ENCODE data around the gene OTOP3.

OTOP3 gene

DNA sequence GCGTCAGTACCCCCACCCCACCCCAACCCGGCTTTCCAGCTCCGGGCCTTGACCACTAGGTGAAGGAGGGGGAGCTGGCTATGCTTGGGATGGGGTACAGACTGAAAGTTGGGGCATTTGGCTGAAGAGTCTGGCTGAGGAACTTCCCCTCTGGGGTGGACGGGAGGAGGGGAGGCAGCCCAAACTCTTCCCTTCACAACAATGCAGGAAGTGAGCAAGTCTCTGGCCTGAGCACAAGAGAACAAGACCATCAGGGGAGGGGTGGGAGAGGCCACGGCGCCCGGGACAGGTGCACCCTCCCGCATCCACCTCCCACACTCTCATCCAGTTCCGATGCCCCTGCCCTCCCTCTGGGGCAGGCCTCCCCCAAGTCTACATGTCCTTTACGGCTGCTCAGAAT, 18.3 kb upstream of the OTOP3 start:
- DNase-seq (ENCODE audit: low read depth in 3 of 3), result no peak

GRCh38 chr17:74918906-74919305, 16.8 kb upstream of the OTOP3 start:
- no peak for DNase-seq (ENCODE audit: low read depth in 3 of 3)

DNA sequence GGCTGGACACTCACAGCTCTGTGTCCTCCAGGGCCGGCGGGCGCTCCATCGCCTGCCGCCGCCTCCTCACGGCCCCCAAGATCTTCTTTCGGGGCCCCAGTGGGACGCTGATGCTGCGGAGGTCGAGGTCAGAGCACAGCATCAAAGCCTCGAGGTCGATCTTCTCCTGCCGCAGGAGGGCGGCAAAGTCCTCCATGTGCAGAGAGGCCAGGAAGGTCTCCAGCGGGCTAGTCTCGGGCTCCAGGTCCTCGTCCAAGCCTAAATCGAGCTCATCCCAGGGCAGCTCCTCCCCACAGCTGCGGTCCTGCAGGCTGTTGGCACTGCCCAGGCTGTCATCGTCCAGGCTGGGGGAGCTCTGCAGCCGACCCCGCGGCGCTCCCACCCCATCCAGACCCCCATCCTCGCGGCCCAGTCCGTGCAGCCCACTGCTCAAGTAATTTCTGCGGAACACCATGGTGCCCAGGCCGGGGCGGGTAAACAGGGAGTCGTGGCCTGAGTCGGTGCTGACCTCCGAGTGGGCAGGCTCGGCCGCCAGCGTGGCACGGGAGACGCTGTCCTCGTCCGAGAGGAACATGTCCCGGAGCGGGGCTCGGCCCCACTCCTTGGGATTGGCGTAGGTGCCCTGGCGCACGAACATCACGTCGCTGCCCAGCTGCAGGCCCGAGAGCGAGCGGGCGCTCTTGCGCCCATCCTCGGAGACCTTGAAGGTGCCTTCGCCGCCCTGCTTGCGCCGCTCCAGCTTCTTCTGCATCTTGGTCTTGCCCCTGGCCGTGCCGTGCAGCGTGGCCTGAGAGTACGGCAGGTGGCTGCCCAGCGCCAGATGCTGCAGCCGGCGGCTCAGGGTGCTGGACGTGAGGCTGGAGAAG, 16.0 kb upstream of the OTOP3 start:
- DNase-seq (ENCODE audit: low read depth in 3 of 3), result no peak

DNA sequence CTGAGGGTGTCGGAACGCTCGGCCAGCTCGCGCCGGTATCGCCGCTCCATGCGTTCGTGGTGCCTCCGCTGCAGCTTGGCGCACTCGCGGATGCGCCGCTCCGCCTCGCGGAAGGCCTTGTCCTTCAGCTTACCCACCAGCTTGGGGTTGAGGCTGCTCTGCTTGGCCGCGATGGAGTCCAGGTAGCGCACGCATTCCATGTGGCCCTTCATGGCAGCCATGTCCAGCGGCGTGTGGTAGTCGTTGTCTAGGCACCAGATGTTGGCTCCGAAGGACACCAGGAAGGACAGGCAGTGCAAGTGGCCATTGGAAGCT, 15.4 kb upstream of the OTOP3 start:
- no peak for DNase-seq (ENCODE audit: low read depth in 3 of 3)

DNA sequence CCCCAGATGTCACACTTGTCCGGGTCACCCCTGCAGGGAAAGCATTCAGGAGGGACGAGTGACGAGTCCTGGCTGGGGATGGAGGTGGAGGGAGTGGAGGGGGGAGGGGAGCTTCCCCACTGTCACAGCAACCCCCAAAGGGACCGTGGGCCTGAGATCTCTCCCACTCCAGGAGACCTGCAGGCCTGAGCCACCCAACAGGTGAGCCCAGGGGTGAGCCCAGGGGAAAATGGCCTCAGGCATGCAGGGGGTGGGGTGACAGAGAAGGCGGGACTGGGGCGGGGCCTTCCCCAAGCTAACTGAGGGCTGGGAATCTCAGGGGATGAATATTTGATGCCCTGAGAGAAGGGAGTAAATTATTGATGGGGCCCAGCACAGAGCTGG, 15.1 kb upstream of the OTOP3 start:
- no peak for DNase-seq (ENCODE audit: low read depth in 3 of 3)

DNA sequence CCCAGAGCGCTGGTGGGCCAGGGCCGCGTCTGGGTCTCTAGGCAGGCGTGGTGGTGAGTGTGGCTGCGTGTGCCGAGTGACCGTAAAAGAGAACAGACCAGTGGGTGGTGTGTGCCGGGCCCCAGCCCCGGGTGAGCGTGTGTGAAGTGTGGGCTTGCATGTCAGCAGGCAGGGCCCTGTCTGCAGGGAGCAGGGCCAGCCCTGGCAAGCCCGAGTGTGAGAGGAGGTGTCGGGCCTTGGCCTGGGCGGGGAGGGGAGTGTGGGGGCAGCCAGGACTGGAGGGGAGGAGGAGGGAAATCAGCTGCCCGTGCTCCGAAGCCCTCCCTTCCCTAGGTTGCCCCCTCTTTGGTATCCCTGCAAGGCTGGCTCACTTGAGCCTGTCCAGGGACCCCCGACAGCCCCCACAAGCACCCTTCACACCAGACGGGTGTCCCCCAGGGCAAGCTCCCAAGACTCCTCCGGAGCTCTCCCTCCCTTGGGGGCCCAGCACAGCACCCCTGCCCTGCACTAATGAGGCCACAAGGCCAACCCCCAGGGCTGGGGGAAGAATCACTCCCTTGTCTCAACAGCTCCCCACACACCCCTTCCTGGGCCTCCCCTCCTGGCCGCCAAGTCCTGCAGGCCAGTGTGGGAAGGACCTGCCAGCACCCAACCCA, 14.5 kb upstream of the OTOP3 start:
- DNase-seq (ENCODE audit: low read depth in 3 of 3), result no peak

DNA sequence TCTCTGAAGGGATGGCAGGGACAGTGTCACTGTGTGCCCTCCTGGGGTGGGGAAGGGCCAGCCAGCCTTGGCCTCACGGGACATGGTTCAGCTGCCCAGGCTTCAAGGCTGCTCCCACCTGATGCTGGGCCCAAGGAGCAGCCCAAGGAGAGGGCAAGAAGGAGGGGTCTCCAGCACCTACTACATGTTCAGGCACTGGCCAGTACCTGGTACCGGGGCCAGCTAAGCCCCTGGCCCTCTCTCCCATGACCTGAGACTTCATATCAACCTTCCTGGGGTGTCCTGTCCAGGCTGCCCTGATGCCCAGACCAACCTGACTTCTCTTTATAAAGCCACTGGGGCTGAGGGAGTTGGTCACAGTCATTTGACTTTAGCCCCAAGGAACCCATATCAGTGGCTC, 13.9 kb upstream of the OTOP3 start:
- no peak for DNase-seq (ENCODE audit: low read depth in 3 of 3)

DNA sequence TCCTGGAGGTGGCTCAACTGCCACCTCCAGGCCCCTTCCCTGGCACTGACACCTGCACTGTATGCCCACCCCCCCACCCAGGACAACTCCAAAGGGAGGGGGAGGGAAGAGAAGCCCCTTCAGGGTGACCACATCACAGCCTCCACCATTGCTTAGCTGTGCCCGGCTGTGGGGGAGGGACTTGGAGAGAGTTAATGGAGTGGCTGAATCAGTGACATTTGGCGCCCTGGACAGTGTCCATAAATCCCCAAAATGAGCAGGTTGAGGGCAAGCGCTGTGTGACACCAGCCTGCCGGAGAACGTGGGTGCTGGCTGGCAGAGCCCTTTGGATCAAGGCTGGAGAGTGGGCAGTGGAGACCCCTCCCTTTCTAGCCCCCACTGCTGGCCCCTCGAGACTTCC, 13.5 kb upstream of the OTOP3 start:
- DNase-seq (ENCODE audit: low read depth in 3 of 3), result no peak

GRCh38 chr17:74922694-74923537, 12.8 kb upstream of the OTOP3 start, which contains the start of gene USH1G:
Gene USH1G (minus strand): TSS chr17:74923255. CDS start chr17:74923073, 182 bp downstream.
- no peak for DNase-seq (ENCODE audit: low read depth in 3 of 3)

DNA sequence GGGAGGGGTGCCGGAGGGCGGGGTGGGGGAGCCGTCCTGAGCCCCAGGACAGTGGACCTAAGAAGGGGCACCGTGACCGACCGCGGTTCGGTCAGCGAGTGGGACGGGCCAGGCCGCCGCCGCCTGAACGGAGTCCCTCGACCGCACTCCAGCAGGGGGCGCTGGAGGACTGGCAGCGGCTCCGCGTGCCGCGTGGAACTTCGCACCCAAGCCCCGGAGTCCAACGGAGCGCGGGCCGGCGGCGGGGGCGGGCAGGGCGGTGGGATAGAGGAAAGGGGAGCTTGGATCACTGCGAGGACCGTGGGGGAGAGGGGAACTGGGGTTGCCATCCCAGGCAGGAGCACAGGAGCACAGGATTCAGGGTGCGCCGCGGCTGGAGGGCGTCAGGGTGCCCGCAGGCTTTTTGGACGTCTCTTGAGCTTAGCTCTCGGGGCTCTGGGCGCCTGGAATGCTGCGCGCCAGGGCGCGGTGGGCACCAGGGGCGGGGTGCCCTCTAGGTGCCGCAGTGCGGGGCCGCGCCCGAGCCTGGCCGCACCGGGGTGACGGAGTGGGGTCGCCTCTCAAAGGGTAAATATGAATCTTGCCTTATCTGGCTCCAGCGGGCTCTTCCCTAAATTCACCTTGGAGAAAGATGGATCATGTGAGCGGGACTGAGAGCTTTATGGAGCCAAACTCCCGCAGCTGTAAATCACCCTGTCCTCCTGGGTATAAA, 12.0 kb upstream of the OTOP3 start:
- peak; percentile 35 to 69 (median 45) for DNase-seq (ENCODE audit: low read depth in 3 of 3)

GRCh38 chr17:74924250-74924948, 11.3 kb upstream of the OTOP3 start, which contains the start of gene OTOP2:
Gene OTOP2 (plus strand): TSS chr17:74924273. CDS start chr17:74924633, 360 bp downstream.
- no peak for DNase-seq (ENCODE audit: low read depth in 3 of 3)

DNA sequence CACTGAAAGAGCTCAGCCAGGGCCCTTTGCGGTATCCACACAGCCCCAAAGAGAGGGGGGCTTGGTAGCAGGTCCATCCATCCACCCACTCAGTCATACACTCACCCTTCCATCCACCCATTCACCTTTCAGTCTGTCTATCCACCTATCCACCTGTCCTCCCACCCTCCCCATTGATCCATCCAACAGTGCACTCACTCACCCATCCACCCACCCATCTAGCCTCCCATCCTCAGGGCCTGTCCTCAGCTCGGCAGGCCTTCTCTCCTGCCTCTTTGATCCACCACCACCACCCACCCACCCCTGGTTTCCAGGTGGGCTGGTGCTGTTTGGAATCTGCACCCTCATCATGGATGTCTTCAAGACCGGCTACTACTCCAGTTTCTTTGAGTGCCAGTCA, 10.5 kb upstream of the OTOP3 start:
- no peak for DNase-seq (ENCODE audit: low read depth in 3 of 3)

DNA sequence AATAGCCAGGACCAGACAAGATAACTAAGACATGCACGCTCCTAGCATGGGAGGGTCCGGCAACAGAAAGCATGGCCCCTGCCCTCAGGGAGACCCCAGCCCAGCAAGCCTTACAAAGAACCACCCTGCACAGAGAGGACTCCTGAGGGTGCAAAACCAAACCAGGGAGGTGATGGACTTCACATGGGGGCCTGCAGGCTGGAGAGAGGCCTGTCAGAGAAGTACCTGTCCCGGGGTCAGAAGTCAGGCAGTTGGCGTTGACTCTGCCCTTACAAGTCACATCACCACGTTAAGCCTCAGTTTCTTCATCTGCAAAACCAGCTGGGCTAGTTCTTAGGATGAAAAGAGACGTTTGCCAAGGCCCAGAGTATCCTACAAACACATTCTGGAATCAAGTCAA, 6.9 kb upstream of the OTOP3 start:
- DNase-seq (ENCODE audit: low read depth in 3 of 3), result no peak

GRCh38 chr17:74930535-74931036, 5.1 kb upstream of the OTOP3 start:
- DNase-seq (ENCODE audit: low read depth in 3 of 3), result no peak

DNA sequence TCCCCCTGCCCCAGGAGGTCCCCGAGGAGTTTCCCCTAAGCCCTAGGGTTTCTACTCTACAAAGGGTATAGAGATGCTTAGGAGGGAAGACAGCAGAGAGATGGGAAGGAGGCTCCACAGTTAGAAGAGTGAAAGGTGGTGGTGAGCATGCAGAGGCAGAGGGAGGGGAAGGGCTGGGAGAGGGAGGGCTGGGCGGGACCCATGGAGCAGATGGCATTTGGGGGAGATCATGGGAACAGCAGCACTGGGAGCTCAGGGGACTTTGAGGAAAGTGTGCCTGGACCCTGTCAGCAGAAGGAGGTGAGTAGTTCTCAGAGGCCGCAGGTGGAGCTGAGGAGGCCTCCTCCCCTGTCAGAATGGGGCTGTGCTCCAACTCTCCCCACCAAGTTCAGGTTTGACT, 650 bp upstream of the OTOP3 start:
- DNase-seq (ENCODE audit: low read depth in 3 of 3), result no peak

DNA sequence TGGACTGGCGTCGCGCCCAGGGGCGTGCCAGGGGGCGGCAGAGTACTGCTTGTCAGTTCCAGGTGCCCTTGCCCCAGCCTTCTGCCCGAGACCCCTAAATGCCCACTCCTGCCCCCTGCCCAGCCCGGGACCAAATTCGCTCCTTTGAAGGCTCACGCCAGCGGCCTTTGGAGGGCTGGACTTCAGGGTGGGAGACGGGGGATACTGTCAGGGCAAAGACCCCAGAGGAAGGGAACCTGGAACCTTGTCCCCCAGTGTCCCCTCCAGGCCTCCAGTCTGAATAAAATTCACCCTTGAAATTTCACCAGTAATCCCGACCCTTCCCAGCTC, 737 bp downstream of the OTOP3 start:
- DNase-seq (ENCODE audit: low read depth in 3 of 3), result no peak

DNA sequence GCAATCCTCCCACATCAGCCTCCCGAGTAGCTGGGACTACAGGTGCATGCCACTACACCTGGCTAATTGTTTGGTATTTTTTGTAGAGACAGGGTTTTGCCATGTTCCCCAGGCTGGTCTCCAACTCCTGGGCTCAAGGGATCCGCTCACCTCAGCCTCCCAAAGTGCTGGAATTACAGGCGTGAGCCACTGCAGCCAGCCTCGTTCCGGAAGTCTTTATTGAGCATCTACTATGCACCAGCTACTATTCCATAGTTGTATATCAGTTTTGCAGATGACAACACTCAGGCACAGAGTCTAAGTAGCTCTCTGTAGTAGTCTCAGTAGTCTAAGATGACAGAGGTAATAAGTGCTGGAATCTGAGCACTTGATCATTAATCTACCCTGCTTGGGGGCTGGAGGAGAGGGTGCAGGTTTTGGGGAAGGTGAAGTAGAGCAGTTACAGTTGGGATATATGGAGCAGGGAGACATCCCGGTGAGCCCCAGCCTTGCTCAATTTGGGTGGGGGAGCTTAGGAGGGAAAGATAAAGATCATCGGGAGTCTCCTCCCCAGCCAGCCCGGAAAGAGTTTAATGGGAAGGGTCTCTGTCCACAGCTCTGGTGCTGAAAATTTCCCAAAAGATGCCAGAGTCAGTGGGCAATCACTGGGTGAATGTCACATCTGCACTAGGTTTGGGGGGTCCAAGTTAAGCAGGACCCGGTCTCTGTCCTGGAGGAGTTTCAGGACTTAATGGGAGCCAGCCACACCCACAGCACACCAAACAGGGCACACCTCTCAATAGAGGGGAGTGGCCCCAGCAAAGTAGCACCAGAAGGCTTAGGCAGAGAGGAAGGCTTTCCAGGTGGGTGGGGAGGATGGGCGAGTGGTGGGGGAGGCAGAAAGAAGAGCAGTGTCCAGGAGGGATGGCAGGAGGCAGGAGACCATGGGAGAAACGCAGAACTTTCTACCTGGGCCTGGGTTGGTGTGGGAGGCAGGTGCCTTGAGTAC, 1.7 kb downstream of the OTOP3 start:
- no peak for DNase-seq (ENCODE audit: low read depth in 3 of 3)

DNA sequence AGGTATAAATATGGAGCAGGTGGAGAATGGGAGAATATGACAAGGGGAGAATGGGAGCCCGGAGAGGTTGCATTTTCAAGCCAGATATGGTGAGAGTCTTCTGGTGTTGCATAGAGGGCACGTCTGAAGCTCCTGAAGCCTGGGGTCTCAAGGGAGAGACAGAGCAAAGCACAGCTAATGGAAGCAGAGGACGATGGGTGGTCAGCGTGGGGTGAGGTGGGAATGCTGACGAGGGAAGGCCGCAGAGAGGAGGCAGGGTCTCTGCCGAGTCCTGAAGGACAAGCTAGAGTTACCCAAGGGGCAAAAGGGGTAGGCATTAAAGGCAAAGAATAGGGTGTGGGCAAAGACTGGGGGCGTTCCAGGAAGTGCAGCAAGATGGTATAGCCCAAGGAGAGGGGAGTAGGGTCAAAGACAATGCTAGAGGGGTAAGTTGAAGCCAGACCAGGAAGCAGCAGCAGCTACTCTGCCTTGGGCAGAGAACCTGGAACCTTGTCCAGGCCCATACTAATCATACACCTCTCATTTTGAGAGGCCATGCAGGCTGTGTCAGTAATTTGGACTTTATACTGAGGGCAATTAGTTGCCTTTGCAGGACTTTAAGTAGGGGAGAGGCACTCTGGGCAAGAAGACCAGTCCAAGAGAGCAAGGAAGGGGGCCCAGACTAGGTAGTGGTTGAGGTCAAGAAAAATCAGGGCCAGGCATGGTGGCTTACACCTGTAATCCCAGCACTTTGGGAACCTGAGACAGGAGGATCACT, 2.7 kb downstream of the OTOP3 start:
- no peak for DNase-seq (ENCODE audit: low read depth in 3 of 3)

- no peak for DNase-seq (ENCODE audit: low read depth in 3 of 3)
These were observed 3.8 kb downstream of the OTOP3 start for GRCh38 chr17:74939534-74939933.
